Measurements from ENCODE around the gene ITIH1. TPM values are rescaled to one million over a fixed set of nuclear protein-coding genes. Genes with fewer than 3 reads are reported as not detected.

The ITIH1 gene
- polyA plus RNA-seq, 1 donor from 2014 or later = not detected

- Histone ChIP-seq H2AFZ (ENCODE audit: low read depth, low read length) (no peak overlapping the region), H3K9ac (ENCODE audit: low read length) (no peak overlapping the region), H3K9me3 (ENCODE audit: low read length) (no peaks in the 10 kb centered on the region), H3K4me3 (ENCODE audit: low read length) (no peak overlapping the region), H3K27ac (ENCODE audit: low read length) (no peak overlapping the region), H3K27me3 (ENCODE audit: insufficient read depth, low read depth, low read length) (no peaks in the 10 kb centered on the region), H4K20me1 (ENCODE audit: insufficient read depth) (no peaks in the 10 kb centered on the region), H3F3A (ENCODE audit: insufficient read depth, low read length, poor library complexity, severe bottlenecking) (no peaks in the 10 kb centered on the region), H3K79me2 (replicated peaks; ENCODE audit: insufficient read depth, low read length) (peaks cover 14% of the 10 kb centered on the region), H3K4me2 (ENCODE audit: low read length) (no peak overlapping the region), H3K36me3 (ENCODE audit: insufficient read depth, low read length) (no peaks in the 10 kb centered on the region), H3K9me2 (ENCODE audit: insufficient read depth, low read length) (no peaks in the 10 kb centered on the region)
- no peak for TF ChIP-seq EP300 (conservative IDR thresholded peaks at IDR 0.05; ENCODE audit: poor library complexity, severe bottlenecking)
- no peak for TF ChIP-seq EZH2 (IDR thresholded peaks at IDR 0.05; ENCODE audit: borderline replicate concordance, insufficient read depth, low read length, poor library complexity, severe bottlenecking)
- TF ChIP-seq TAF1 (IDR thresholded peaks at IDR 0.05; ENCODE audit: low read depth) = no peak
- no peak for TF ChIP-seq CTCF (IDR thresholded peaks at IDR 0.05; ENCODE audit: poor library complexity, severe bottlenecking)
- no peak for TF ChIP-seq POLR2AphosphoS5 (IDR thresholded peaks at IDR 0.05)
- no peak for TF ChIP-seq REST (IDR thresholded peaks at IDR 0.05; ENCODE audit: borderline replicate concordance)
- no peak for TF ChIP-seq MXI1 (conservative IDR thresholded peaks at IDR 0.05; ENCODE audit: poor library complexity, severe bottlenecking)
- TF ChIP-seq RAD21 (conservative IDR thresholded peaks at IDR 0.05) = no peak
- TF ChIP-seq SMC3 (conservative IDR thresholded peaks at IDR 0.05; ENCODE audit: poor library complexity) = no peak
Measured at GRCh38 chr3:52774066-52774713, 3.2 kb upstream of the ITIH1 start.

GRCh38 chr3:52774901-52775864 lies 2.2 kb upstream of the ITIH1 start:
- Histone ChIP-seq H3K27ac (ENCODE audit: low read length) (no peak overlapping the region), H2AFZ (ENCODE audit: low read depth, low read length) (no peak overlapping the region), H3K9me2 (ENCODE audit: insufficient read depth, low read length) (no peaks in the 10 kb centered on the region), H3K4me3 (ENCODE audit: low read length) (no peak overlapping the region), H3F3A (ENCODE audit: insufficient read depth, low read length, poor library complexity, severe bottlenecking) (no peaks in the 10 kb centered on the region), H3K4me2 (ENCODE audit: low read length) (no peak overlapping the region), H3K36me3 (ENCODE audit: insufficient read depth, low read length) (no peaks in the 10 kb centered on the region), H3K27me3 (ENCODE audit: insufficient read depth, low read depth, low read length) (no peaks in the 10 kb centered on the region), H3K9me3 (ENCODE audit: low read length) (no peaks in the 10 kb centered on the region), H4K20me1 (ENCODE audit: insufficient read depth) (no peaks in the 10 kb centered on the region), H3K9ac (ENCODE audit: low read length) (no peak overlapping the region), H3K79me2 (replicated peaks; ENCODE audit: insufficient read depth, low read length) (peaks cover 4% of the 10 kb centered on the region)
- TF ChIP-seq CTCF (IDR thresholded peaks at IDR 0.05; ENCODE audit: poor library complexity, severe bottlenecking) (no peak), REST (IDR thresholded peaks at IDR 0.05; ENCODE audit: borderline replicate concordance) (no peak), EP300 (conservative IDR thresholded peaks at IDR 0.05; ENCODE audit: poor library complexity, severe bottlenecking) (no peak), POLR2AphosphoS5 (IDR thresholded peaks at IDR 0.05) (no peak), SMC3 (conservative IDR thresholded peaks at IDR 0.05; ENCODE audit: poor library complexity) (no peak), TAF1 (IDR thresholded peaks at IDR 0.05; ENCODE audit: low read depth) (no peak), RAD21 (conservative IDR thresholded peaks at IDR 0.05) (no peak), EZH2 (IDR thresholded peaks at IDR 0.05; ENCODE audit: borderline replicate concordance, insufficient read depth, low read length, poor library complexity, severe bottlenecking) (no peak)
